B cell (primary cell): ENCODE measurements around the gene CCR5AS.

Source experiments
- CTCF ChIP-seq: fragments of 200-600 bp; IDR thresholded peaks from one replicate; pipeline ENCODE4 v1.8.0; 2022; ENCODE audit warnings: antibody characterized with exemption, mild to moderate bottlenecking
- EZH2 ChIP-seq: IDR thresholded peaks from 2 replicates; pipeline ENCODE4 v1.6.1; 2012; ENCODE audit warnings: borderline replicate concordance, low read depth, mild to moderate bottlenecking, moderate library complexity, low read length; ENCODE audit not compliant: insufficient read depth, poor library complexity, severe bottlenecking

DNA sequence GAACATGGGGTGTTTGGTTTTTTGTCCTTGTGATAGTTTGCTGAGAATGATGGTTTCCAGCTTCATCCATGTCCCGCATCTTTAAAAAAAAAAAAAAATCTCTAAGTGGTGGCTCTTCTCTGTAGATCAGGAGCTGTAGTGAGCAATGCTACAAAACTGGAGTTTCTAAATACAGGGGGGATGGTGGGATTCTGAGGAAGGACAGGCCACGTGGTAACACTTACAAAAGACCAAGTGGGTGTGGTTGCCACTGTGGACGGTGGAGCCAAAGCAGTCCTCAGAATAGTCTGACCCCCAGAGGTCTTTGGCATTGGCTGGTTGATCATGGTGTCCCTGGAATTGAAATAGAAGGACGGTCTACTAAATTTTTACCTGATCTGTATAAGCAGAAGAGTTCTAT lies 7.9 kb upstream of the CCR5AS start:
- no peak for TF ChIP-seq EZH2
- TF ChIP-seq CTCF = no peak
